Astrocyte (in vitro differentiated cells and primary cell): ENCODE results near the gene KDM4B. TPM values are rescaled to one million over a fixed set of nuclear protein-coding genes. Genes with fewer than 3 reads are reported as not detected.
A peak's percentile ranks its signal among the peaks of the same experiment; 100 is the strongest.

Experiments
- DNase-seq: peaks from one replicate; pipeline ENCODE4 v3.0.0-alpha.2; 2010; ENCODE audit warnings: low read depth
- FAIRE-seq: peaks from 2 replicates; lab custom pipeline; 2011; peaks lifted over from hg19 to GRCh38; lab: Jason Lieb, UNC
- H2AFZ ChIP-seq: 2 replicates; pipeline ENCODE4 v1.6.0; 2012; ENCODE audit warnings: low read depth, low read length, inconsistent platforms
- H3K27ac ChIP-seq: 2 replicates; pipeline ENCODE4 v1.5.1; 2011; ENCODE audit warnings: low read depth, low read length, inconsistent platforms
- H3K27me3 ChIP-seq: 2 replicates; pipeline ENCODE4 v1.6.0; 2011; ENCODE audit warnings: low read length, inconsistent platforms; ENCODE audit not compliant: insufficient read depth
- H3K36me3 ChIP-seq: 2 replicates; pipeline ENCODE4 v1.5.1; 2011; ENCODE audit warnings: low read length, inconsistent platforms; ENCODE audit not compliant: insufficient read depth
- H3K4me1 ChIP-seq: 2 replicates; pipeline ENCODE4 v1.5.1; 2011; ENCODE audit warnings: low read length, inconsistent platforms; ENCODE audit not compliant: insufficient read depth
- H3K4me2 ChIP-seq: 2 replicates; pipeline ENCODE4 v1.6.0; 2012; ENCODE audit warnings: low read length, inconsistent platforms
- H3K4me3 ChIP-seq: 2 replicates; pipeline ENCODE4 v1.5.1; 2011; ENCODE audit warnings: low read depth, mild to moderate bottlenecking, low read length, inconsistent platforms; ENCODE audit not compliant: insufficient read depth
- H3K79me2 ChIP-seq: 2 replicates; pipeline ENCODE4 v1.6.0; 2012; ENCODE audit warnings: mild to moderate bottlenecking, low read length, inconsistent platforms; ENCODE audit not compliant: insufficient read depth
- H3K9ac ChIP-seq: 2 replicates; pipeline ENCODE4 v1.6.0; 2012; ENCODE audit warnings: mild to moderate bottlenecking, low read length, inconsistent platforms
- H3K9me3 ChIP-seq: 2 replicates; pipeline ENCODE4 v1.5.1; 2012; ENCODE audit warnings: low read depth, mild to moderate bottlenecking, low read length, inconsistent platforms; ENCODE audit not compliant: insufficient read depth
- H4K20me1 ChIP-seq: 2 replicates; pipeline ENCODE4 v1.6.0; 2012; ENCODE audit warnings: low read length, inconsistent platforms; ENCODE audit not compliant: insufficient read depth
- H3K27ac Mint-ChIP-seq: one replicate; pipeline ENCODE4 v1.8.0; 2021; ENCODE audit warnings: mild to moderate bottlenecking, mixed read lengths; ENCODE audit not compliant: unreplicated experiment
- H3K27me3 Mint-ChIP-seq: one replicate; pipeline ENCODE4 v1.8.0; 2021; ENCODE audit warnings: low read depth, mixed read lengths; ENCODE audit not compliant: unreplicated experiment
- H3K36me3 Mint-ChIP-seq: one replicate; pipeline ENCODE4 v1.8.0; 2021; ENCODE audit warnings: low read depth, mixed read lengths; ENCODE audit not compliant: unreplicated experiment
- H3K4me1 Mint-ChIP-seq: one replicate; pipeline ENCODE4 v1.8.0; 2021; ENCODE audit warnings: low read depth, mixed read lengths; ENCODE audit not compliant: unreplicated experiment
- H3K4me3 Mint-ChIP-seq: one replicate; pipeline ENCODE4 v1.8.0; 2021; ENCODE audit warnings: mild to moderate bottlenecking, moderate library complexity, mixed read lengths; ENCODE audit not compliant: unreplicated experiment
- H3K9me3 Mint-ChIP-seq: one replicate; pipeline ENCODE4 v1.8.0; 2021; ENCODE audit warnings: mild to moderate bottlenecking, mixed read lengths; ENCODE audit not compliant: unreplicated experiment
- EZH2 ChIP-seq: IDR thresholded peaks from 2 replicates; pipeline ENCODE4 v1.6.1; 2012; ENCODE audit warnings: mild to moderate bottlenecking, low read length, inconsistent platforms; ENCODE audit not compliant: insufficient read depth
- total RNA-seq: library from RNA; stranded (reverse); gene quantifications from 2 replicates; pipeline ENCODE4 v1.2.1, GENCODE V29; 2021
- TF ChIP-seq, protein P1 (sequence below): IDR thresholded peaks from 2 replicates; pipeline ENCODE4 v1.5.1; 2011; ENCODE audit warnings: low read depth, mild to moderate bottlenecking, inconsistent platforms, low read length, moderate library complexity; ENCODE audit not compliant: insufficient read depth

KDM4B gene
- total RNA-seq, 1 donor from 2014 or later, result 55.2 TPM

DNA sequence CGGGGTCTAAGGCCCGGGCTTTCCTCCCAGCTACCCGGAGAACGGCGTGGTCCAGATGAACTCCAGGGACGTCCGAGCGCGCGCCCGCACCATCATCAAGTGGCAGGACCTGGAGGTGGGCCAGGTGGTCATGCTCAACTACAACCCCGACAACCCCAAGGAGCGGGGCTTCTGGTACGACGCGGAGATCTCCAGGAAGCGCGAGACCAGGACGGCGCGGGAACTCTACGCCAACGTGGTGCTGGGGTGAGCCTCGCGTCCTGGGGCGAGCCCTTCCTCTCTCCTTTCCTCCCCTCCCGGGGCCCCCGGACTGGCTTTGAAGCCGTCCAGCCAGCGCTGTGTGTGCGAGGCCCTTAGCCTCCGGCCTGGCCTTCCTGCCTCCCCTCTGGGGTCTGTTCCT, 36.2 kb upstream of the KDM4B start:
- Histone ChIP-seq H3K79me2 (peaks cover 88% of the 10 kb centered on the region), H4K20me1 (peaks cover 17% of the 10 kb centered on the region), H3K4me1 (peaks cover 32% of the 10 kb centered on the region), H3K4me3 (no peak overlapping the region), H3K9me3 (no peaks in the 10 kb centered on the region), H3K36me3 (peaks cover 23% of the 10 kb centered on the region), H3K9ac (no peak overlapping the region), H3K27me3 (no peaks in the 10 kb centered on the region), H3K4me2 (no peak overlapping the region), H2AFZ (no peak overlapping the region), H3K27ac (no peak overlapping the region)
- H3K4me1 Mint-ChIP-seq, result peaks cover 6% of the 10 kb centered on the region
- peaks cover 14% of the 10 kb centered on the region for H3K36me3 Mint-ChIP-seq
- no peak overlapping the region for H3K4me3 Mint-ChIP-seq
- DNase-seq, result no peak
- TF ChIP-seq, protein P1, sequence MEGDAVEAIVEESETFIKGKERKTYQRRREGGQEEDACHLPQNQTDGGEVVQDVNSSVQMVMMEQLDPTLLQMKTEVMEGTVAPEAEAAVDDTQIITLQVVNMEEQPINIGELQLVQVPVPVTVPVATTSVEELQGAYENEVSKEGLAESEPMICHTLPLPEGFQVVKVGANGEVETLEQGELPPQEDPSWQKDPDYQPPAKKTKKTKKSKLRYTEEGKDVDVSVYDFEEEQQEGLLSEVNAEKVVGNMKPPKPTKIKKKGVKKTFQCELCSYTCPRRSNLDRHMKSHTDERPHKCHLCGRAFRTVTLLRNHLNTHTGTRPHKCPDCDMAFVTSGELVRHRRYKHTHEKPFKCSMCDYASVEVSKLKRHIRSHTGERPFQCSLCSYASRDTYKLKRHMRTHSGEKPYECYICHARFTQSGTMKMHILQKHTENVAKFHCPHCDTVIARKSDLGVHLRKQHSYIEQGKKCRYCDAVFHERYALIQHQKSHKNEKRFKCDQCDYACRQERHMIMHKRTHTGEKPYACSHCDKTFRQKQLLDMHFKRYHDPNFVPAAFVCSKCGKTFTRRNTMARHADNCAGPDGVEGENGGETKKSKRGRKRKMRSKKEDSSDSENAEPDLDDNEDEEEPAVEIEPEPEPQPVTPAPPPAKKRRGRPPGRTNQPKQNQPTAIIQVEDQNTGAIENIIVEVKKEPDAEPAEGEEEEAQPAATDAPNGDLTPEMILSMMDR, result no peak
- TF ChIP-seq EZH2, result no peak
- no peaks in the 10 kb centered on the region for H3K9me3 Mint-ChIP-seq
- no peaks in the 10 kb centered on the region for H3K27me3 Mint-ChIP-seq
- no peak overlapping the region for H3K27ac Mint-ChIP-seq
- FAIRE-seq, result no peak

DNA sequence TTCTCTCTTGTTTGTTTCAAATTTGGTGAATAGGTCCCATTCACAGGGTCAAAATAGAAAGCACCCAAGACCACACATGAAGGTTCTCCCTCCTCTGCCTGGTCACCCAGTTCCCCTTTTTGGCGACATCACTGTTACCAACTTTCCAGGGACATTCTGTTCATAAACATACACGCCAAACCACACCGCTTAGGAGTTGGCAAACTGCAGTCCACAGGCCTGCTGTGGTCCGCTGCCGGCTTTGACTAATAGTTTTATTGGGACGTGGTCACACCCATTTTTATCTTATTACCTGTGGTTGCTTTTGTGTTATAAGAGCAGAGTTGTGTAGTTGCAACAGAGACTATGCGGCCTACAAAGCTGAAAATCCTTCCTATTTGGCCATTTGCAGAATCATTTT, 35.4 kb upstream of the KDM4B start:
- no peak overlapping the region for H3K27ac ChIP-seq
- peaks cover 23% of the 10 kb centered on the region for H3K36me3 ChIP-seq
- Mint-ChIP-seq H3K27me3 (no peaks in the 10 kb centered on the region), H3K36me3 (peaks cover 14% of the 10 kb centered on the region), H3K4me1 (peaks cover 6% of the 10 kb centered on the region), H3K9me3 (no peaks in the 10 kb centered on the region), H3K27ac (no peak overlapping the region), H3K4me3 (no peak overlapping the region)
- peaks cover 24% of the 10 kb centered on the region for H3K4me1 ChIP-seq
- H3K27me3 ChIP-seq, result no peaks in the 10 kb centered on the region
- no peaks in the 10 kb centered on the region for H3K9me3 ChIP-seq
- H2AFZ ChIP-seq, result no peak overlapping the region
- no peak overlapping the region for H3K4me2 ChIP-seq
- DNase-seq (peak; percentile 37), FAIRE-seq (no peak)
- H3K9ac ChIP-seq, result no peak overlapping the region
- no peak overlapping the region for H3K4me3 ChIP-seq
- TF ChIP-seq, protein P1, result no peak
- TF ChIP-seq EZH2, result no peak
- H4K20me1 ChIP-seq, result peaks cover 23% of the 10 kb centered on the region
- peaks cover 88% of the 10 kb centered on the region for H3K79me2 ChIP-seq

DNA sequence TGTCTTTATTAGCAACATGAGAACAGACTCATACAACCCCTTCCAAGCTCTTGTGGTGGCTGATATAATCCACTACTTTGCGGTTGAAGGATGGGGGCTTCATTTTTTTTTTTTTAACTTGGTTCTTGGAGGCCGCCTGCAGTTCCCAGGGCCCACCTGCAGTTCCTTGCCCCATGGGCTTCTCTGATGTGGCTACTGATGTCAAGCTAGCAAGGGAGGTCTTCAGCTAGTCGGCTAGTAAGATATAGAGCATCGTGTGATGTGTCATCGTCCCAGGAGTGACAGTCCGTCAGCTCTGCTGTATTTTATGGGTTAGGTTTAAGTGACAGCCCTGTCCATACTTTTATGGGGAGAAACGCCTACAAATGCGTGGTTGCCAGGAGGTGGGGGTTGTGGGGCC, 33.5 kb upstream of the KDM4B start:
- Mint-ChIP-seq H3K36me3 (peaks cover 14% of the 10 kb centered on the region), H3K27ac (no peak overlapping the region), H3K4me3 (no peak overlapping the region), H3K4me1 (no peaks in the 10 kb centered on the region), H3K9me3 (no peaks in the 10 kb centered on the region), H3K27me3 (no peaks in the 10 kb centered on the region)
- H3K4me3 ChIP-seq, result no peak overlapping the region
- FAIRE-seq (no peak), DNase-seq (no peak)
- H3K9ac ChIP-seq, result no peak overlapping the region
- H4K20me1 ChIP-seq, result peaks cover 23% of the 10 kb centered on the region
- peaks cover 86% of the 10 kb centered on the region for H3K79me2 ChIP-seq
- TF ChIP-seq EZH2, result no peak
- TF ChIP-seq, protein P1, result no peak
- no peak overlapping the region for H2AFZ ChIP-seq
- H3K4me2 ChIP-seq, result no peak overlapping the region
- no peaks in the 10 kb centered on the region for H3K27me3 ChIP-seq
- H3K27ac ChIP-seq, result no peak overlapping the region
- H3K36me3 ChIP-seq, result peaks cover 20% of the 10 kb centered on the region
- no peaks in the 10 kb centered on the region for H3K9me3 ChIP-seq
- H3K4me1 ChIP-seq, result peaks cover 7% of the 10 kb centered on the region
